Endothelial cell of umbilical vein (primary cell): Measurements from ENCODE around the gene CLEC16A. TPM values are rescaled to one million over a fixed set of nuclear protein-coding genes. Genes with fewer than 3 reads are reported as not detected.

ENCODE experiments used
- BruUV-seq: library from RNA; stranded (reverse); fragments of 400-500 nt; replicated peaks from 2 replicates; lab custom pipeline; 2021; lab: Mats Ljungman, UMichigan
- CTCF ChIA-PET: fragments of 300-600, 350-600 bp; sonication (Branson Sonifier 250); formaldehyde crosslinking; loops from one replicate; lab custom pipeline; 2021; ENCODE audit warnings: antibody characterized with exemption, inconsistent platforms; lab: Charles Lee
- POLR2A ChIA-PET: fragments of 300-600, 350-600 bp; sonication (Branson Sonifier 250); formaldehyde crosslinking; loops from one replicate; lab custom pipeline; 2021; ENCODE audit warnings: antibody characterized with exemption, inconsistent platforms; lab: Charles Lee
- DNase-seq: peaks from one replicate; pipeline ENCODE4 v3.0.0-alpha.2; 2011; ENCODE audit warnings: low read depth, low spot score
- FAIRE-seq: peaks from 2 replicates; lab custom pipeline; 2011; peaks lifted over from hg19 to GRCh38; lab: Jason Lieb, UNC
- H2AFZ ChIP-seq: 2 replicates; pipeline ENCODE4 v1.6.0; 2012; ENCODE audit warnings: low read depth, low read length, control low read depth, inconsistent platforms
- H3K27ac ChIP-seq: 2 replicates; pipeline ENCODE4 v1.5.1; 2011; ENCODE audit warnings: low read depth, mild to moderate bottlenecking, control low read depth, low read length, moderate library complexity; ENCODE audit not compliant: insufficient read depth
- H3K27me3 ChIP-seq, 2 experiments: 2 replicates each; pipeline versions ENCODE4 v1.6.0 to v1.6.1; 2011; ENCODE audit warnings: low read length in 2 of 2, mixed read lengths in 1 of 2; ENCODE audit not compliant: control insufficient read depth in 2 of 2, insufficient read depth in 2 of 2
- H3K36me3 ChIP-seq, 2 experiments: 2 replicates in 1 of 2; 3 replicates in 1 of 2; pipeline ENCODE4 v1.5.1; 2011; ENCODE audit warnings: low read length in 2 of 2, mild to moderate bottlenecking in 1 of 2, moderate library complexity in 1 of 2; ENCODE audit not compliant: control insufficient read depth in 2 of 2, insufficient read depth in 2 of 2; ENCODE audit errors: extremely low read depth in 1 of 2
- H3K4me1 ChIP-seq: 3 replicates; pipeline ENCODE4 v1.5.1; 2011; ENCODE audit warnings: mild to moderate bottlenecking, low read length; ENCODE audit not compliant: control insufficient read depth, insufficient read depth; ENCODE audit errors: extremely low read depth
- H3K4me2 ChIP-seq: 2 replicates; pipeline ENCODE4 v1.6.1; 2011; ENCODE audit warnings: low read length, control low read depth, mixed read lengths; ENCODE audit not compliant: insufficient read depth
- H3K4me3 ChIP-seq, 3 experiments: fragments of 200-600 bp in 1 of 3; sonication (generic), shearing (Covaris generic) in 1 of 3; replicated peaks in 1 of 3; 2 replicates each; pipeline ENCODE4 v1.5.1; 2011 to 2016; ENCODE audit warnings: control low read depth in 3 of 3, low read length in 3 of 3, mild to moderate bottlenecking in 2 of 3, inconsistent platforms in 1 of 3, low read depth in 1 of 3, moderate library complexity in 1 of 3; ENCODE audit not compliant: insufficient read depth in 1 of 3
- H3K79me2 ChIP-seq: 2 replicates; pipeline ENCODE4 v1.6.0; 2012; ENCODE audit warnings: low read length, inconsistent platforms; ENCODE audit not compliant: control insufficient read depth, insufficient read depth
- H3K9ac ChIP-seq: replicated peaks from 2 replicates; pipeline ENCODE3; 2011; ENCODE audit warnings: low read length, control low read depth; ENCODE audit not compliant: insufficient read depth; ENCODE audit errors: extremely low read depth
- H3K9me1 ChIP-seq: replicated peaks from 3 replicates; pipeline ENCODE4 v1.6.0; 2011; ENCODE audit warnings: mild to moderate bottlenecking, low read length; ENCODE audit not compliant: control insufficient read depth, insufficient read depth; ENCODE audit errors: extremely low read depth
- H3K9me3 ChIP-seq: replicated peaks from 2 replicates; pipeline ENCODE4 v1.5.1; 2012; ENCODE audit warnings: low read length, inconsistent platforms; ENCODE audit not compliant: control insufficient read depth, insufficient read depth
- H4K20me1 ChIP-seq: replicated peaks from 2 replicates; pipeline ENCODE3; 2011; ENCODE audit warnings: mild to moderate bottlenecking, low read length; ENCODE audit not compliant: control insufficient read depth, insufficient read depth; ENCODE audit errors: extremely low read depth
- CTCF ChIP-seq, 2 donors: IDR thresholded peaks; 1 replicate in 1 of 2; 2 replicates in 1 of 2; pipeline ENCODE4 v1.5.1; 2011; ENCODE audit warnings: low read length in 2 of 2, mild to moderate bottlenecking in 2 of 2, moderate library complexity in 2 of 2, control low read depth in 1 of 2, inconsistent platforms in 1 of 2, low read depth in 1 of 2; ENCODE audit not compliant: insufficient read depth in 1 of 2; ENCODE audit errors: extremely low read depth in 1 of 2
- EZH2 ChIP-seq: IDR thresholded peaks from 2 replicates; pipeline ENCODE4 v1.6.1; 2012; ENCODE audit warnings: borderline replicate concordance, low read depth, mild to moderate bottlenecking, moderate library complexity, low read length, inconsistent platforms; ENCODE audit not compliant: severe bottlenecking
- FOS ChIP-seq: IDR thresholded peaks from 2 replicates; pipeline ENCODE4 v1.6.1; 2011; ENCODE audit warnings: mild to moderate bottlenecking, low read length, moderate library complexity, borderline replicate concordance; ENCODE audit not compliant: insufficient read depth
- GATA2 ChIP-seq: IDR thresholded peaks from 2 replicates; pipeline ENCODE4 v1.7.0; 2011; ENCODE audit warnings: low read depth, mild to moderate bottlenecking, moderate library complexity, mixed read lengths, low read length; ENCODE audit not compliant: insufficient read length, insufficient read depth
- JUN ChIP-seq: IDR thresholded peaks from 2 replicates; pipeline ENCODE4 v1.6.1; 2011; ENCODE audit warnings: borderline replicate concordance, low read depth; ENCODE audit not compliant: insufficient read length, insufficient read depth
- MYC ChIP-seq: IDR thresholded peaks from one replicate; pipeline ENCODE4 v1.6.1; 2011; ENCODE audit warnings: mild to moderate bottlenecking, low read depth, low read length
- POLR2A ChIP-seq: IDR thresholded peaks from 2 replicates; pipeline ENCODE4 v1.6.1; 2012; ENCODE audit warnings: low read depth, mild to moderate bottlenecking, control low read depth, low read length
- POLR2AphosphoS5 ChIP-seq: IDR thresholded peaks from 2 replicates; pipeline ENCODE4 v1.6.1; 2012; ENCODE audit warnings: low read depth, mild to moderate bottlenecking, control low read depth, low read length, moderate library complexity; ENCODE audit not compliant: insufficient read depth
- dilution Hi-C: fragments of 300-500 bp; cut with MboI; formaldehyde crosslinking; loops from one replicate; pipeline ENCODE4 v1.15.0; 2019; ENCODE audit warnings: low sequenced_read_pairs; ENCODE audit not compliant: extremely low pct_ligation_motif_present
- intact Hi-C: fragments of 100-400 bp; cut with micrococcal nuclease; formaldehyde crosslinking; loops from one replicate; pipeline ENCODE4 v1.10.0; 2022
- polyA plus RNA-seq, 4 experiments: library from polyadenylated mRNA; depleted of rRNA in 3 of 4; stranded (reverse) in 3 of 4; unstranded in 1 of 4; fragments of >200 nt; gene quantifications; 2 replicates each; pipeline versions ENCODE4 v1.2.1 to v1.2.3, GENCODE V29; 2011 to 2012; ENCODE audit warnings: missing spikeins in 1 of 4
- total RNA-seq: library from RNA; stranded (reverse); gene quantifications from 2 replicates; pipeline ENCODE4 v1.2.3, GENCODE V29; 2021
- TF ChIP-seq, protein P1 (sequence below): IDR thresholded peaks from 2 replicates; pipeline ENCODE4 v1.6.1; 2011; ENCODE audit not compliant: insufficient read depth, insufficient read length

CLEC16A gene
- total and polyA plus RNA-seq, 2 donors (not counting 3 experiments of a cell fraction or from before 2014, with no cell fraction given): 11.4 to 23.3 TPM

DNA sequence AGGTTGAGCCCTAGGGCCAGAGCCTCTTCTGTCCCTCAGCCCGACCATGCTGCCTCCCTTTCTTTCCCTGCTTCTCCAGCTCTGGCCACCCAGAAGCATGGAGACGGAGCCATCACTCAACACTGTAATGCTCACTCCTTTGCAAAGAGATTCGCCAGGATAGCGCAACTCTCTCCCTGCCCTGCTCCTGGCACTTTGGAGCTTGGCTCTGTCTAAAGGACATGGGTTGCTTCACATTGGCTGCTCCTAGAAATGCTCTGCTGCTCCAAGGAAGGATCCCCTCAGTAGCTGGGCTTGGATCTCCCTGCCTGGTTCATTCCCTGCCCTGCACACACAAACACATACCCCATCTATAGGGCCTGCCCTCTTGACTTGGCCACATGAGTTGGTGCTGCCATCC lies 76.0 kb downstream of the CLEC16A start:
- Histone ChIP-seq H2AFZ (no peak overlapping the region), H3K27me3 (no peaks in the 10 kb centered on the region), H4K20me1 (no peaks in the 10 kb centered on the region), H3K9me3 (no peaks in the 10 kb centered on the region), H3K4me2 (no peak overlapping the region), H3K9me1 (no peaks in the 10 kb centered on the region), H3K79me2 (no peaks in the 10 kb centered on the region), H3K4me1 (peaks cover 7% of the 10 kb centered on the region), H3K36me3 (peaks cover 0 to 6% of the 10 kb centered on the region in 2 experiments), H3K4me3 (no peak overlapping the region), H3K27ac (no peak overlapping the region), H3K9ac (no peak overlapping the region)
- FAIRE-seq: no peak
- DNase-seq: no peak
- POLR2A ChIA-PET: no interaction called here
- dilution Hi-C loops (no loop called here), intact Hi-C loops (no loop called here)
- TF ChIP-seq FOS: no peak
- no peak for TF ChIP-seq JUN
- no peak for TF ChIP-seq POLR2AphosphoS5
- no peak for TF ChIP-seq CTCF (IDR thresholded peaks at IDR 0.05; ENCODE audit: extremely low read depth in 1 of 2, insufficient read depth in 1 of 2, low read depth in 1 of 2, low read length in 2 of 2)
- TF ChIP-seq GATA2: no peak
- no peak for TF ChIP-seq POLR2A
- no peak for TF ChIP-seq MYC
- no peak for TF ChIP-seq EZH2
- TF ChIP-seq, protein P1, sequence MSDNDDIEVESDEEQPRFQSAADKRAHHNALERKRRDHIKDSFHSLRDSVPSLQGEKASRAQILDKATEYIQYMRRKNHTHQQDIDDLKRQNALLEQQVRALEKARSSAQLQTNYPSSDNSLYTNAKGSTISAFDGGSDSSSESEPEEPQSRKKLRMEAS: no peak
- CTCF ChIA-PET: no interaction called here
- no TSS peak for BruUV-seq
